ENCODE results near the gene PDE6D. TPM values are rescaled to one million over a fixed set of nuclear protein-coding genes. Genes with fewer than 3 reads are reported as not detected.
"Not testable (repeated sequence)": the region's sequence is repeated elsewhere in the genome, so short reads cannot be mapped to it uniquely, and the experiment has no call there.

The PDE6D gene
- total RNA-seq, 1 donor from 2014 or later, result 18.5 TPM

DNA sequence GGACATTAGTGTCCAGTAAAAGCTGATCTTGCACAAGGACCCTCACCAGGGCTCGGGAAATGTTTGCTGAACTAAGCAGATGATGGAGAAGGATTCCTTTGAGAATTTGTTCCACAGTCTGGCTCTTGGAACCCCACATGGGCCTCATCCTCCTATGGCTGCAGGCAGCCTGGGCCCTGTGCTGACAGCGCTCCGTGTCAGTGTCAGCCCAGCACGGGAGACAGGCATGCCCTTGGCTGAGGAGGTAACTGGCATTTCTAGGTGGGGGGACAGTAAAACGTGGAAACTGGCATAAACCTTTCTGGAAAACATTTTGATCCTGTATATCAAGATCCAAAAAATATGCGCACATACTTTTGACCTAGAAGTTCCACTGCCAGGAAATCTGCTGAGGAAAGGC is 62.3 kb downstream of the PDE6D start:
- no peak for ATAC-seq

DNA sequence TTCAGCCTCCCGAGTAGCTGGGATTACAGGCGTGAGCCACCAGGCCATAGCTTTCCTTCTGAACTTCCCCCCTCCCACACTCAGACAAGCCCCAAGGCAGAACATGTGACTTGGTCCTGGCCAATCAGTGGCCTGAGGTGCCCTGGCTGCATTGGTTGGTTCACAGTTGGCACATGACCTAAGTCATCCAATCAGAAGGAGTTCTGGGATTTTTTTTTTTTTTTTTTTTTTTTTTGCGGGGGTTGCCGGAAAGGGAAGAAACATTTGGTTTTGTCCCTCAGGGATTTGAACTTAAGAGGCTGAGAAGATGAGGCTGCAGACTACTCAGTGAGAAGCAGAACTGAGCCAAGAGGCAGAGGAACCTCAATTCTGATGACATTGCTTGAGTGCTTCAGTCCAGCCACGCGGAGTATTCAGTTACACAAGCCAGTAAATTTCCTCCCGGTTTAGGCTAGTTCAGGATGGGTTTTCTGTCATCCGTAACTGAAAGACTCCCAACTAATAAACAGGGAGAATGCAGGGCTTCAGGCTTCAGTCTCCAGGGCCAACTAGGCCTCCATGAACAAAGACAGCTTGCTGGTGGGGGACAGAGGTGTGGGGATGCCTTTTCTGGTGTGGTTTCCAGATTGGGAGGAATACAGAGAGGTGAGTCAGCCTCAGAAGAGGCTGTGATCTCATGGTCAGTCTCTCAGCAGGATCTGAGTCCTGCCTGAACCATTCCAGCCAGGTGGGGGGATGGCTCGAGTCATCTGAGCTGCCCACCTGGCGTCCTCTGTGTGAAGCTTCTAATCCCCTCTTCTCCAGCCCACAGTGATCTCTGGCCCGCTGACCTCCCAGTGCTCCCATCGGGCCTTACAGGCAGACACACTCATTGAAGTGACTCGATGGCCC is 63.6 kb downstream of the PDE6D start:
- no peak for ATAC-seq

DNA sequence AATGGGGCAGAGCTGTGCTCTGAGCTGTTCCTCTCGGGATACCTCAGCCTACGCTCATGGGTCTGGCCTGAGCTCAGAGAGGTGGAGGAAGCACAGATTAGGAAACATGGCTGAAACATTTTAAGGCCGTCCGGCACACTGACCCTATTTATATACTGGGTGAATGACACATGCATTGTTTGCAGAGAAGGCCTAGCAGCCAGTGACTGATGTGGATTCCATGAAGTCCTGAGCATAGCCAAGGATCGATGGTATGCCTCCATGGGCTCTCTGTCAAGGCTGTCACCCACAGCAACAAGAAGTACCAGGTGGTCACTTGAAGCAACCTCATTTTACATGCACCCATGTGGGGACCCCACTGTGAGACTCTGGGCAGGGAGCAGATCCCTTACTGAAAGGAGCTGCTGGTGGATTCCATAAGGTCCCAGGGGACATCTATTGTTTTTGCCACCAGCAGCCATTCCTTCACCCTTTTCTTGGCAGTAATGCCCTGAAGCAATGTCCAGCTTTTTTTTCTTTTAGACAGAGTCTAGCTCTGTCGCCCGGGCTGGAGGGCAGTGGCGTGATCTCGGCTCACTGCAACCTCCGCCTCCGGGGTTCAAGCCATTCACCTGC is 64.3 kb downstream of the PDE6D start:
- no peak for ATAC-seq

DNA sequence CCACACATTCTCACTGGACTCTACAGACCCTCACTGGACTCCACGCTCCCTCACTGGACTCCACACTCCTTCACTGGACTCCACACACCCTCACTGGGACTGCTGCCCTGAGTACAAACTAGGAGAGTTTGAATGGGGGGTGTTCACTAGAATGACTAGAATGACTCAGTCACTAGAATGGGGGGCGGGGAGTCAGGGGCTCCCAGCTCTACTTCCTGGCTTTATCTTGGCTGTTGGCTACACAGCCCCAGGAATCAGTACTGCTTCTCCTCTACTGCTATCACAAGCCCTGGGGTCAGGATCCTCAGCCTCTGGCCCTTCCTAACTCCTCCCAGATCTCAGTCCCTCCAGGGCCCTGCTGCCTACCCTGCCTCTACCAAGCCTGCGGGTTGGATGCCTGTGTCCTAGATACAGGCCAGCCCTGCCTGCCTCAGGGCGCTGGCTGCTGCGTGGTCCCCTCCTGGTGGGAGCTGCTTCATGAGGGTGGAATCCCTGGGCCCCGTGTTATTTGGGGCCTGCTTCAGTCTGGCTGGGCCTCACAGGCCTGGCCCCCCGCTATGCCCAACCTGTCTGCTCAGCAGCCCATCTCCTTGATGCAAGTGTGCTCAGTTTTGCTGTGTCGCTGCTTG is 65.0 kb downstream of the PDE6D start:
- no peak for ATAC-seq

DNA sequence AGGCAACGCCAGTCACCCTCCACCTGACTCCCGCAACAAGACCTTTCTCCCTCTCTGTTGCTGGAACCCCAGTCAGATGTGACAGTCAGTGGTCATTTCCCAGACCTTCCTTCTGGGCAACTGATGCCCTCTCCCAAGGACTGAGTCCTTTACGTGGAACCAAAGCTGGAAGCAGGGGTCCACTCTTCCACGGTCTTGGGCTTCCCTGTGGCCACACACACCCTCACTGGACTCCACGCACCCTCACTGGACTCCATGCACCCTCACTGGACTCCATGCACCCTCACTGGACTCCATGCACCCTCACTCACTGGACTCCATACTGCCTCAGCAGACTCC is 65.6 kb downstream of the PDE6D start:
- no peak for ATAC-seq

DNA sequence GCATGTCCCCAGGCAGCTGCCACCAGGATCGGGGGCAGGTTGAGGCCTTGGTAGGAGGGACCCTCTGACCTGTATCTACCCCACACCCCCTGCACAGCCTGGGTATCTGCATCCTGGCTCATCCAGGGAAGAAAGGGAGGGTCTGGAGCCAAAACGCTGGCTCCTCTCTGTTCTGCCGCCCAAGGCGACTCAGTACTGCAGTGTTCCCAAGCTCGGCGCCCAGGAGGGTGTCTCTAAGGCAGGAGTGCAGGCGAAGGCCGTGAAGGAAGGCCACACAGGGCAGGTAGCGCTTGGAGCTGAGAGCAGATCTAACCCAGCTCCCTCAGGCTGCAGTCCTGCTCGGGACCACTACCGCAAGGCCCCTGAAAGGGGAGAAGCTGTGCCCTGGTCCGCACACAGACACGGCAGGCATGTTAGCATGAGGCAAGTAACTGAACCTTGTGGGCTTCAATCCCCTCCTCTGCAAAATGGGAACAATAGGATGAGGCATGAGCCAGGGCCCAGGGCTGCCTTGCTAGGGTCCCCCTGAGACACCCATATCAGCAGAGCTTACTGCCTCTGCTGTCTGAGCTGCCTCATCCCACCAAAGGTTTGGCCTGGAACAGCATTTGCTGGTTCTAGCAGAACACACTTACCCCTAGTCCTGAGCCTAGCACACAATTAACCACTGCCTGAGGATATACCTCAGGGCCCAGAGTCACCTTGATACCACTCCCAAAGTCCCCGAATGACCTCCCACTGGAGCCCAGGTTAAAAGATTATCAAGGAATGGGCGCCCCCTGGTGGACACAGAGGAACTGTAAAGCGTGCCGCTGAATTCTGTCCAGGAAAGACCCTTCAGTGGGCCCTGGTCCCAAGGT is 66.2 kb downstream of the PDE6D start:
- peak; percentile 14 for ATAC-seq

DNA sequence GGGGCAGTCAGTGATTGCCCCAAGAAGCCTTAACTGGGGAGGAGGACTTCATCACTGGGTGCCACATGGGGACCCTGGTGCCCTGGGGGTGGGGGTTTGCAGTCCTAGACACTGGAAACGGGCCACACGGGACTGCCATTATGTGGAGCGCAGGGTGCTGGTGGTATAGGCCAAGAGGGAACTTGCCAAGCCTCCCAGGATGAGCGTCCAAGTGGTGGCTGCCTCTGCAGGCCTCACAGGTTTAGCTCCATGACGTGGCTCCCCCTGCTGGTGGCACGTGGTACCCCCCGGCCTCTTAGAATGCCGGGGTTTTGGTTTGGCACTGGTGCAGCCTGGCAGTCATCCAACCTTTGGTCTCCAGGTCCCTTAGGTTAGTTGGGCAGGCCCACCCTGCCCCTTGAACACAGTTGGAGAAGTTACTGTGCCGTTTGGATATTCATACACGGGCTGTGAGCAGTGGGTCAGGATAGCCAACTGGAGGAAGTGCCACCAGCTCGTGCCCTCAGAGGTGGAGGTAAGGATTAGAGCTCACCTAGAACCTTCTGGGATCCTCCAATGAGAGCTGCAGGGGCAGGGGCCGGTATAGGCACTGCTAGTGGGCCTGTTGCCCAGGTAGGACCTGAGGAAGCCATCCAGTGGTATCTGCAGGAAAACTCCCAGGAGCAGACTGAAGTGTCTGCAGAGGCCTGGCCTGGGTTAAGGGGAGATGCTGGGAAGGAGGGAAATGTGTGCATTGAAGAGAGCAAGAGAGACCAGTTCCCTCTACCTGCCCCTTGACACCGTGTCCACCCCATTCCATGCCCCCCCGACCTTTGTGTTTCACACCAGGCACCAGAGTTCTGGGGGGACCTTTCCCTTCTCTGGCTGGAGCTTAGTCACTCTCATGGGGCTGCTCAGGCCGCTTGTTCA is 67.1 kb downstream of the PDE6D start:
- ATAC-seq, result peak; percentile 65

DNA sequence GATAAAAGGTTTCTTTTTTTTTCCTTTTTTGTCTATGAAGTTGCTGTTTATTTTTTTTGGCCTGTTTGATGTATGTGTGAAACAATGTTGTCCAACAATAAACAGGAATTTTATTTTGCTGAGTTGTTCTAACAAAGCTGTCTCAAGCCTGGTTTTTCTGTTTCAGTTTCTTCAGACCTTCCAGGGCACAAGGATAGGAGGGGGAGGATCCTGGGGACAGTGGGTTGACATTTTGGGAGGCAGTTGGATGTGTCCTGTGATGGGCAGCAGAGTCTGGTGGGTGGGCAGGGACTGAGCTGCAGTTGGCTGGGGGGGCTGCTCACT is 67.7 kb downstream of the PDE6D start:
- not testable (repeated sequence) for ATAC-seq

DNA sequence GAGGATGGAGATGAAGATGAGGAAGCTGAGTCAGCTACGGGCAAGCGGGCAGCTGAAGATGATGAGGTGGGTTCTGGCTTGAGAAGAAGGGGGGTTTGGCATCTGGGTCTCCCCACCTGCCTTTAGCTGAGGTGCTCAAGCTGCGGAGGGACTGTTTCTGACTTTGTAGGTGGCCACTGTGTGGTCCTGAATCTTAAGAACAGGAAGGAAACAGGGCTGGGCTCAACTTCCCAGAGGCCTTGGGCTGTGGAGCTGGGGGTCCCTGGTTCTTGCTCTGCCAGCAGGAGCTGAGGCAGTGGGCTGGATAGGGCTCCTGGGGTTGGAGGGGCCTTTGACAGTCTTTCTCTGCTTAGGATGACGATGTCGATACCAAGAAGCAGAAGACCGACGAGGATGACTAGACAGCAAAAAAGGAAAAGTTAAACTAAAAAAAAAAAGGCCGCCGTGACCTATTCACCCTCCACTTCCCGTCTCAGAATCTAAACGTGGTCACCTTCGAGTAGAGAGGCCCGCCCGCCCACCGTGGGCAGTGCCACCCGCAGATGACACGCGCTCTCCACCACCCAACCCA is 68.5 kb downstream of the PDE6D start:
- not testable (repeated sequence) for ATAC-seq

DNA sequence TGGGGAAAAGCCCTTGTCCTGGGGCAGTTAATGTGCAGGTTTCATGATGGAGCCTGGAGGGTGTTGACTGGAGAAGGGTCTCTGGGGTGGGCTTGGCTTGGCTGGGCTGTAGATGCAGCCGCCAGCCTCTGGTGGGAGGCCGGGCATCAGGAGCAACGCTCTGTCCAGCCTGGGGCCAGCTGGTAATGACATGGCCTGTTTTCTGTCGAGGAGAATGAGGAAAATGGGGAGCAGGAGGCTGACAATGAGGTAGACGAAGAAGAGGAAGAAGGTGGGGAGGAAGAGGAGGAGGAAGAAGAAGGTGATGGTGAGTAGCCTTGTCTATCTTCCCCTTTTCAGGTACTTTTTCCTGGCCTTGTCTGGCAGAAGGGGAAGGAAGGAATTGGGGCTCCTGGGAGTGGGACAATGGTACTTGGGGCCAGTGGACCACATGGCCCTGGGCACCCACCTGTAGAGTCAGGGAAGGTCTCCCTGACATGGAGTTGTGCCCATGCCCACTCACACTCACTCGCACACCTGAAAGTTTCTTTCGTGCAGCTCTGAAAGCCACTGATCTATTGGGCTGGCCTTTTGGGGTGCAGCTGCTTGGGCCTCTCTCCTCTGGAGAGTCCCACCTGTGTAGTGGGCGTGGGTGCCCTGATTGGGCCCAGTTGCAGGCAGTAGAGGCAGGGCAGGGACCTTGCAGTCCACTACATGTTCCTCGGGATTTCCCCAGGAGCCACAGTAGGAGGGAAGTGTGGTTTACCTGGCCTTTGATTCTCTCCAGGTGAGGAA is 69.2 kb downstream of the PDE6D start:
- no peak for ATAC-seq

DNA sequence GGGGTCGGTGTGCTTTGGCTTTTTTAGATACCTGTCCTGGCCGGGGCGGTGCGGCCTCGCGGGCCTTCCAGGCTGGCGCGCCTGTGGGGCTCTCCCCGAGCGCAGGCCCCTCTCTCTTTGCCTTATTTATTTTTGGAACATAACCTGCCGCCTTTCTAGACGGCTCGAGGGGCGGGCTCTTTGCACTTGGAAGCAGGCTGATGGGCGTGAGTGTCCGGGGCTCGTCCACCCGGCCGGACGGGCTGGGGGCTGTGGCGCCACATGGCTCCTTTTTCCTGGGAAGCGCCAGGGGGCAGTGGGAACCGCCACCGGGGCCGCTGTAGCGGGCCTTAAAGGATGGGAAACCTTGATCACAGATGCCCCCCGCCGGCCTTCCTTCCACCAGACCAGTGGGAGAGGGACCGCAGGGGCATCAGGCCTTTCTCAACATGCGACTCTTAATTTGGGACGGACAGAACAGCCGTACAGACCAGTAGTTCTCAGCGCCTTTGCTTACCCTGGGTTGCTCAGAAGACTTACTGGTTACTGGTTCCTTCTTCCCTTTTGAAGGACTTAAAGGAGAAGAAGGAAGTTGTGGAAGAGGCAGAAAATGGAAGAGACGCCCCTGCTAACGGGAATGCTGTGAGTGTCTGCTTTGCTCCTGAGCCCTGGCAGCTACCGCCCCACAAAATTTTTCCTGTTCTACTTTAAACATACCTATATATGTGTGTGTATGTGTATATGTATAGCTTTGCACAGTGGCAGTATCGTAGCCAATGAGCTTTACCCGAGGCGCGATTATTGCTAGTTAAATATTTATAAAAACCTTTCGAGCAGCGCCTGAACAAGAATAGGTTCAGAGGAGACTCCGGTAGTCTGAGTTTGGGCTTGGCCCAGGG is 70.0 kb downstream of the PDE6D start:
- no peak for ATAC-seq

DNA sequence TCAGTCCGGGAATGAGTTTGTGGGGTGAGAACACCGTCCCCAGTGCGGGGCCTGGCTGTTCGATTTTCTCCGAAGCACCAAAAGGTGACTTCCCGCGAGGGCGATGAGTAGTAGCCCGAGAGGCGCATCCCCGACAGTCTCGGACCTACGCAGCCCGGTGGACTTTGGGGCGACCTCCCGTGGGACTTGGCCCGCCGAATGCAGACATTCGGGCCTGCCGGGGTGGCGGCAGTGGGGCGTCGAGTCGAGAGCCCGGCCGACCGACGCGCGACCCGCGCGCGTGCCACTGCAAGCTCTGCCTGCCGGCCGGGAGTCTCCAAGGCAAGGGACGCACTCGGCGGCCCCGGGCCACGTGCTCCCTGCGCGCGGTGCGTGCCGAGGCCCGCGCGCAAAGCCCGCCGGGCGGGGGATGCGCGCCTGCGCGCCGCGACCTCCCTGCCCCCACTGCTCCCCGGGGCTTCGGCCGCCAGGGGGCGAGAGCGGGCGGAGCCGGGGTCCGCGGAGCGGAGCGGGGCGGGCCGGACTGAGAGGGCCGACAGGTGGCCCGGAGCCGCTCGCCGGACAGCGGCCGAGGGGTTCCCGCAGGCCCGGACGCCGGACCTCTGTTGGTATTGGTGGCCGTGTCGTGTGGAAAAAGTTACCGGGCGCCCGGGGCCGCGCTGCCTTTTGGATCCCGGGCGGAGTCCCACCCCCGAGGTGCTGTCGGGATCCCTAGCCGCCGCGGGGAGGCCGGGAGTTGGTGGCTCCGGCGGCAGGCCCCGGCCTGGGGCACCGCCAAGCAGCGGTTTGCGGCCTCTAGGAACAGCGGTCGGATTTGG is 70.9 kb downstream of the PDE6D start:
- ATAC-seq, result peak; percentile 53

DNA sequence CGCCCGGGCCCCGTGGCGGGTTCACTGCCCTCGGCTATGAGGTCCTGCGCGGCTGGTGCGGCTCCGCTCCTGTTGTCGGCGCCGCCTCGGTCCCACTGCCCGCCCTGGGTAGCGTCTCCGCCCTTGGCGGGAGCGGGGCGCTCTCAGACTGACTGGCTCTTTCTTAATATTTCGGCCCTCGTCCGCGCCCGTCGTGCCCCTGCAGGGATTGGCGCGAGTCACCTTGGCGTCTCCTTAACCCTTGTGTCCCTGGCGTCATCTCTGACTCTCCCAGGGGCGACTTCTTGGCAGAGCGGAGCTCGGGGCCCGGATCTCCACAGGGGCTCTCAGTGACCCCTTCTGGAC is 71.5 kb downstream of the PDE6D start:
- ATAC-seq, result no peak

DNA sequence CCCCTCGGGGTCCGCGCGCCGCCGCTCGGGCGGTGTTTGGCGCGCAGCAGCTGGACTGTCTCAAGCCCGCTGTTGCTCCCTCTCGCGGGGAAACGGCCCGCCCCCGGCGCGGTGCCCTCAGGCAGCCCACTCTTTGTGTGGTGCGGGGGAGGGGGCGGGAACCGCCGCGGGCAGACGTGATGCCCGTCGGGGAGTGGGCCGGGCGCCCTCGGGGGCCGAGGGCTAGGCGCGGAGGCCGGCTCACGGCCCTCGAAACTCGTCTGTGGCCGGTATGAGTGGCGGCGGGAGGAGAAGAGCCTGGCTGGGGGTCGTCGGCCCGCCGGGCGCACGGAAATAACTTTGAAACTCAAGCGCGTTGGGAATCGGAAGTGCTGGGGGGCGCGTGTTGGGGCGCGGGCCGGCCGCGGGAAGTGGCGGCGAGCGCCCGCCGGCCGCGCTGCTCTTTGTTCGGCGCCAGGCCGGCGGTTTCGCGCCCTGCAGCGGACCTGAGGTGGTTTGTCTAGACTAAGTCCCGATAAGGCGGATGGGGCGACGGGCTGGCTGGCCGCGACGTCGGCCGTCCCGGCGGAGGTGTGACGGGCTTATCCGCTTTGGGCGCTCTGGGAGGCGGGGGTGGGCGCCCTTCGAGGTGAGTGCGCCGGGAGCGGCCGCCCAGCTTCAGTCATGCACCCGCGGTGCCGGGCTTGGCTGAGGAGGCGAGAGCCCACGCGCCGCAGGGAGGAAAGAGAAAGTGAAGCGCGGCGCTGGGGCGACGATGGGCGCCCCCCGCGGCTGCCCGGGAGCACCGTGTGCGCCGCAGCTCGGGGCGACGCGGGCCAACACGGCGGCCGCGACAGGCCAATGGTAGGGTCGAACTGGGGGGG is 72.1 kb downstream of the PDE6D start:
- no peak for ATAC-seq

DNA sequence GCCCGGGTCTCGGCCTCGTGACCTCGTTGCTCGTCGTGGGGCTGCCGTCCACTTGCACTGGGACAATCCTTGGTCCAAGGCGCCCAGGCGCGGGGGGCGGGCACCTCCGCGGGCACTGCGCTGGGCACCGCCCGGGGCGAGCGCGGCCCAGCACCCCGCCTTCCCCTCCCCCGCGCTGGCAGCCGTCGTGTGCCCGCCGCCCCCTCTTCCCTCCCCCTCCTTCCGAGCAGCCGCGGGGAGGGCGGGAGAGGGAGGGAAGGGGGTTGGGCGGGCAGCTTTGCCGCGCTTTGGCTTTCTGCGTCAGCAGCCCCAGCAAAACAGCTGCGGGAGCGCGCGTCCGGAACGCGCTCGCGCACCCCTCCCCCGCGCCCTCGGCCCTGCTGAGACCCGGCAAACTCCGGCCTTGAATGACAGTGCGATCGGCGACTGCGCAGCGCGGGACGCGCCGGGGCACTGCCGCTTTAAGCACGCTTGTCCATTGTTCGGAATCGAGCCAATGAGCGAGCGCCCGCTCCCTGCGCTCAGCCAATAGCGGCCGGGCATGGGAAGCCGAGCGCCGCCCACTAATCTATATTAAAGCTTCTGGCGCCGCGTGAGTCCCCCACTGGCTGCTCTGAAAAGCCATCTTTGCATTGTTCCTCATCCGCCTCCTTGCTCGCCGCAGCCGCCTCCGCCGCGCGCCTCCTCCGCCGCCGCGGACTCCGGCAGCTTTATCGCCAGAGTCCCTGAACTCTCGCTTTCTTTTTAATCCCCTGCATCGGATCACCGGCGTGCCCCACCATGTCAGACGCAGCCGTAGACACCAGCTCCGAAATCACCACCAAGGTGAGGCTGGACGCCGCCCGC is 72.9 kb downstream of the PDE6D start, which contains the start of gene PTMA:
TSS of gene PTMA (plus strand) at position 599 of the 846 bp plus-strand sequence. CDS start at position 781, 182 bp downstream.
- ATAC-seq, result peak; percentile 83

DNA sequence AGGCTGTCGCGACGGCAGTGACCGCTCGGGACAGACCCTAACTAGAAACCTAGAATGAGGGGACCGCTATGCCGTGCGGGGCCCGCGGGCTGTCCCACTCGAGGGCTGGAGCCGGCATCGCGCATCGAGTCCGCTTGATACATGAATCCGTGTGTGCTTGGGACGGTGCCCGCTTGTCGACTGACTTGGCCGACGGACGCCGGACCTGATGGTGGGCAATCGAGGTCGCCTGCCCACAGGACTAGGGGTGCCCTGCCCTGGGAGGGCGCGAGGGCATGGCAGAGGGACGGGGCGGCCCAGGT is 73.5 kb downstream of the PDE6D start:
- ATAC-seq, result peak; percentile 0
